ENCODE measurements around the gene ZC3H12C.

Gene ZC3H12C

GRCh38 chr11:110160016-110160415, 66.8 kb downstream of the ZC3H12C start:
- no peak for DNase-seq (ENCODE audit: low spot score)
- Histone ChIP-seq H3K4me3 (no peak overlapping the region), H3K27ac (no peak overlapping the region)
- TF ChIP-seq CTCF (IDR thresholded peaks at IDR 0.05) = no peak

GRCh38 chr11:110160437-110160836, 67.2 kb downstream of the ZC3H12C start:
- no peak for TF ChIP-seq CTCF (IDR thresholded peaks at IDR 0.05)
- H3K27ac ChIP-seq = no peak overlapping the region

GRCh38 chr11:110161061-110161460, 67.9 kb downstream of the ZC3H12C start:
- no peak for TF ChIP-seq CTCF (IDR thresholded peaks at IDR 0.05)
- no peak overlapping the region for H3K4me3 ChIP-seq
- no peak overlapping the region for H3K27ac ChIP-seq
- no peak for DNase-seq (ENCODE audit: low spot score)

More at GRCh38 chr11:110160437-110160836, 67.2 kb downstream of the ZC3H12C start:
- H3K4me3 ChIP-seq = no peak overlapping the region
- DNase-seq (ENCODE audit: low spot score) = no peak

- TF ChIP-seq CTCF (IDR thresholded peaks at IDR 0.05) = no peak
- Histone ChIP-seq H3K4me3 (no peak overlapping the region), H3K27ac (no peak overlapping the region)
- no peak for DNase-seq (ENCODE audit: low spot score)
Observed at GRCh38 chr11:110162216-110162615, 69.0 kb downstream of the ZC3H12C start.

GRCh38 chr11:110165039-110165925, 72.1 kb downstream of the ZC3H12C start:
- Histone ChIP-seq H3K27ac (no peak overlapping the region), H3K4me3 (no peak overlapping the region)
- no peak for TF ChIP-seq CTCF (IDR thresholded peaks at IDR 0.05)
- no peak for DNase-seq (ENCODE audit: low spot score)

- H3K27ac ChIP-seq = no peak overlapping the region
- TF ChIP-seq CTCF (IDR thresholded peaks at IDR 0.05) = no peak
- no peak for DNase-seq (ENCODE audit: low spot score)
- no peak overlapping the region for H3K4me3 ChIP-seq
Observed at GRCh38 chr11:110168033-110168803, 75.0 kb downstream of the ZC3H12C start.

All from coronary artery (tissue), 2 donors.